Measurements from ENCODE around the gene DIAPH2. TPM values are rescaled to one million over a fixed set of nuclear protein-coding genes. Genes with fewer than 3 reads are reported as not detected.

Gene DIAPH2
- total and polyA plus RNA-seq, 2 of the 13 experiments (the other 11 are each of a cell fraction or from before 2014, with no cell fraction given), result 2.1 to 8.5 TPM

DNA sequence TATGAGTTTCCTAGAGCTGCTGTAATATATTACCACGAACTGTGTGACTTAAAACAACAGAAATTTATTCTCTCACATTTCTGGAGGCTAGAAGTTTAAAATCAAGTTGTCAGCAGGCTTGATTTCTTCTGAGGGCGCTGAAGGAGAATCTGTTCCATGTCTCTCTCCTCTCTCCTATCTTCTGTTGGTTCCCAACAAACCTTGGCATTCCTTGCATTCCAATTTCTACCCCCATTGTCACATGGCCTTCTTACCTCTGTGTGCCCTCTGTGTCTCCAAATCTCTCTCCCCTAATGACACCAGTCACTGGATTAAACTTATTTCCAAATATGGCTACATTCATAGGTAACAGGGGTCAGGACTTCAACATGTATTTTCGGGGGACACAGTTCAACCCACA is 871.7 kb downstream of the DIAPH2 start (continued):
- TF ChIP-seq, protein P1, sequence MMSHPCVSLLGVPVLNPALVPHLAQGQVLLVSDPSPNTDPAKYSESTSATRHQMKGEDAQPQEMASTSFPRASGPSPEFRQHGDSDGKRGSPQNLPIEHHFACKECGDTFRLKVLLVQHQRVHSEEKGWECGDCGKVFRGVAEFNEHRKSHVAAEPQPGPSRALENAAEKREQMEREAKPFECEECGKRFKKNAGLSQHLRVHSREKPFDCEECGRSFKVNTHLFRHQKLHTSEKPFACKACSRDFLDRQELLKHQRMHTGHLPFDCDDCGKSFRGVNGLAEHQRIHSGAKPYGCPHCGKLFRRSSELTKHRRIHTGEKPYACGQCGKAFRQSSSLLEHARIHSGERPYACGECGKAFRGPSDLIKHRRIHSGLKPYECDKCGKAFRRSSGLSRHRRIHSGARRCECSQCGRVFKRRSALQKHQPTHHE (CRISPR knock-in tag; IDR thresholded peaks at IDR 0.05; ENCODE audit: borderline replicate concordance), result no peak
- TF ChIP-seq HMGA1 (CRISPR knock-in tag; conservative IDR thresholded peaks at IDR 0.05), result no peak
- no peak for TF ChIP-seq ZNF33B (CRISPR knock-in tag; IDR thresholded peaks at IDR 0.05)
- no peak for TF ChIP-seq POLR2AphosphoS5 (IDR thresholded peaks at IDR 0.05; ENCODE audit: low read depth, low read length)
- TF ChIP-seq RFX5 (IDR thresholded peaks at IDR 0.05; ENCODE audit: low read depth, low read length), result no peak

DNA sequence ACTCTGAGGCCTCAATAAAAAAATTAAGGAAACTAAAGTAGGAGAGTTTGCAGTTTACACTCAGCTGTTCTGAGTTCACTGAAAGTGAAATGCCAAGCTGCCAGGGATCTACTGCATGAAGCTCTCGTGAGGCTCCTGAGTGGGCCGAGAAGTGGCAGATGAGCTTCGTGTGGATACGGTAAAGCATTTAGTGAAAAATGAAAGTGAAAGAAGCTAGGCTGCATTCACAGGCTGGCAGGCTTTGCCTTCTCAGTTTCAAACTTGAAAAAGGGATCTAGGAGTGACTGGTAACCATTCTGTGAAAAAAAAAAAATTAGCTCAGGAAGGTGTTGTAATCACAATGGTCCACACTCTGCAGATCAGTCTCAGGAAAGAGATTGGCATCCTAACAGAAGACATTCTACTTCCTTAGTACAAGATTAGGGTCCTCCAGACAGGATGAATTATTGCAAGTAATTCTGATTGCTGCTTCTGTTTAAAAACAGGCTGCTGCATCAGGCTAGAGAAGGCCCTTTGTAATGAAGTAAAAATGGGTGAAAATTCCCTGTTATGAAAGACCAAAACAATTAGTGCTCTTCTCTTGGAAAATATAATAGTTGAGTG is 879.0 kb downstream of the DIAPH2 start:
- DNase-seq (ENCODE audit: low spot score) (peak; percentile 9), ATAC-seq (peak; percentile 80), FAIRE-seq (no peak)
- peak overlapping the region; percentile 11 to 28 (median 23); a peak in 4 of 6 replicates for H3K4me3 ChIP-seq (replicated peaks in 1 of 3; ENCODE audit: insufficient read depth in 1 of 3, low read depth in 2 of 3, low read length in 3 of 3)
- BruUV-seq (replicated peaks), result no TSS peak
- H4K20me1 ChIP-seq (ENCODE audit: insufficient read depth, low read length), result no peaks in the 10 kb centered on the region
- peak overlapping the region; percentile 53 for H3K4me2 ChIP-seq (ENCODE audit: low read depth, low read length)
- POLR2A ChIA-PET, result no interaction called here
- in situ Hi-C loops (cut with HindIII; ENCODE audit: extremely low pct_ligation_motif_present, low pct_unique_long_range_greater_than_20kb) (no loop called here), intact Hi-C loops (cut with micrococcal nuclease; ENCODE audit: unreplicated experiment) (no loop called here)
- 0% methylated on average over 4 of the region's 4 CpGs for WGBS (ENCODE audit: low lambda C conversion rate)
- H3K9ac ChIP-seq (ENCODE audit: insufficient read depth, low read depth, low read length), result peak overlapping the region; percentile 23; the same call in 1 of the 2 replicates
- no peaks in the 10 kb centered on the region for H3K79me2 ChIP-seq (ENCODE audit: insufficient read depth, low read length)
- CTCF ChIA-PET (ENCODE audit: low intra/inter-chr PET ratio, low total read pairs), result no interaction called here
- no peaks in the 10 kb centered on the region for H3K36me3 ChIP-seq (replicated peaks in 1 of 2; ENCODE audit: control insufficient read depth in 1 of 2, insufficient read depth in 2 of 2, low read length in 2 of 2)
- no peaks in the 10 kb centered on the region for H3K27me3 ChIP-seq (ENCODE audit: control insufficient read depth in 1 of 2, insufficient read depth in 2 of 2, low read length in 2 of 2)
- H3K9me3 ChIP-seq (ENCODE audit: low read length), result no peaks in the 10 kb centered on the region
- TF ChIP-seq, protein P2, sequence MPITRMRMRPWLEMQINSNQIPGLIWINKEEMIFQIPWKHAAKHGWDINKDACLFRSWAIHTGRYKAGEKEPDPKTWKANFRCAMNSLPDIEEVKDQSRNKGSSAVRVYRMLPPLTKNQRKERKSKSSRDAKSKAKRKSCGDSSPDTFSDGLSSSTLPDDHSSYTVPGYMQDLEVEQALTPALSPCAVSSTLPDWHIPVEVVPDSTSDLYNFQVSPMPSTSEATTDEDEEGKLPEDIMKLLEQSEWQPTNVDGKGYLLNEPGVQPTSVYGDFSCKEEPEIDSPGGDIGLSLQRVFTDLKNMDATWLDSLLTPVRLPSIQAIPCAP (CRISPR knock-in tag; IDR thresholded peaks at IDR 0.05; ENCODE audit: low read depth), result peak; percentile 68; the same call in 1 of the 2 replicates
- TF ChIP-seq HIVEP1 (CRISPR knock-in tag; IDR thresholded peaks at IDR 0.05), result no peak
- TF ChIP-seq, protein P3, sequence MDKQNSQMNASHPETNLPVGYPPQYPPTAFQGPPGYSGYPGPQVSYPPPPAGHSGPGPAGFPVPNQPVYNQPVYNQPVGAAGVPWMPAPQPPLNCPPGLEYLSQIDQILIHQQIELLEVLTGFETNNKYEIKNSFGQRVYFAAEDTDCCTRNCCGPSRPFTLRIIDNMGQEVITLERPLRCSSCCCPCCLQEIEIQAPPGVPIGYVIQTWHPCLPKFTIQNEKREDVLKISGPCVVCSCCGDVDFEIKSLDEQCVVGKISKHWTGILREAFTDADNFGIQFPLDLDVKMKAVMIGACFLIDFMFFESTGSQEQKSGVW (CRISPR knock-in tag; IDR thresholded peaks at IDR 0.05; ENCODE audit: borderline replicate concordance), result no peak
- TF ChIP-seq SRSF1 (optimal IDR thresholded peaks at IDR 0.05; ENCODE audit: low read depth, low read length), result no peak
- TF ChIP-seq CHD2 (IDR thresholded peaks at IDR 0.05; ENCODE audit: low read depth, low read length), result peak; percentile 76
- TF ChIP-seq ZNF720 (CRISPR knock-in tag; IDR thresholded peaks at IDR 0.05), result no peak
- no peak for TF ChIP-seq MTA3 (CRISPR knock-in tag; IDR thresholded peaks at IDR 0.05)
- no peaks in the 10 kb centered on the region for H3K4me1 ChIP-seq (ENCODE audit: insufficient read depth, low read length)
- H2AFZ ChIP-seq (ENCODE audit: low read length), result peak overlapping the region; percentile 9
- no peak overlapping the region for H3K27ac ChIP-seq (ENCODE audit: extremely low read length, insufficient read depth, low read length)

All from HepG2 (cell line).